ENCODE data around the gene QRFP.

GRCh38 chr9:130900701-130901497 lies 4.3 kb upstream of the QRFP start:
- TF ChIP-seq, protein P1, sequence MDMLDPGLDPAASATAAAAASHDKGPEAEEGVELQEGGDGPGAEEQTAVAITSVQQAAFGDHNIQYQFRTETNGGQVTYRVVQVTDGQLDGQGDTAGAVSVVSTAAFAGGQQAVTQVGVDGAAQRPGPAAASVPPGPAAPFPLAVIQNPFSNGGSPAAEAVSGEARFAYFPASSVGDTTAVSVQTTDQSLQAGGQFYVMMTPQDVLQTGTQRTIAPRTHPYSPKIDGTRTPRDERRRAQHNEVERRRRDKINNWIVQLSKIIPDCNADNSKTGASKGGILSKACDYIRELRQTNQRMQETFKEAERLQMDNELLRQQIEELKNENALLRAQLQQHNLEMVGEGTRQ (IDR thresholded peaks at IDR 0.05; ENCODE audit: borderline replicate concordance, low read depth, low read length) = no peak
- TF ChIP-seq SMC3 (IDR thresholded peaks at IDR 0.05; ENCODE audit: low read depth, low read length) (no peak), NRF1 (IDR thresholded peaks at IDR 0.05; ENCODE audit: low read depth, low read length) (no peak), CTCF (IDR thresholded peaks at IDR 0.05) (no peak), EP300 (IDR thresholded peaks at IDR 0.05; ENCODE audit: borderline replicate concordance in 1 of 2, low read depth in 1 of 2, low read length in 1 of 2) (no peak), GABPA (IDR thresholded peaks at IDR 0.05; ENCODE audit: low read depth) (no peak), GATA2 (CRISPR knock-in tag; IDR thresholded peaks at IDR 0.05) (no peak)

Measured in SK-N-SH (cell line).